CD14-positive monocyte (primary cell): ENCODE data around the gene DCD. TPM values are rescaled to one million over a fixed set of nuclear protein-coding genes. Genes with fewer than 3 reads are reported as not detected.

Experiments
- DNase-seq, 3 donors: peaks; one replicate each; pipeline ENCODE4 v3.0.0-alpha.2; 2011 to 2022
- H2AFZ ChIP-seq: 2 replicates; pipeline ENCODE4 v1.6.0; 2012; ENCODE audit warnings: mild to moderate bottlenecking, low read depth, low read length, inconsistent platforms; ENCODE audit not compliant: insufficient read depth, poor library complexity, severe bottlenecking
- H3K27ac ChIP-seq, 2 donors: 1 replicate in 1 of 2; 2 replicates in 1 of 2; pipeline ENCODE4 v1.5.1; 2012 to 2013; ENCODE audit warnings: low read length in 2 of 2, control low read depth in 1 of 2, inconsistent platforms in 1 of 2, low read depth in 1 of 2, mild to moderate bottlenecking in 1 of 2
- H3K27me3 ChIP-seq, 2 donors: one replicate each; pipeline versions ENCODE4 v1.6.0 to v1.6.1; 2011 to 2013; ENCODE audit warnings: low read length in 2 of 2; ENCODE audit not compliant: control insufficient read depth in 2 of 2, insufficient read depth in 2 of 2
- H3K36me3 ChIP-seq, 2 donors: replicated peaks in 1 of 2; 1 replicate in 1 of 2; 2 replicates in 1 of 2; pipeline versions ENCODE4 v1.5.1 to v1.6.1; 2012 to 2013; ENCODE audit warnings: low read length in 2 of 2, control low read depth in 1 of 2, inconsistent platforms in 1 of 2, mild to moderate bottlenecking in 1 of 2; ENCODE audit not compliant: insufficient read depth in 2 of 2, control insufficient read depth in 1 of 2
- H3K4me1 ChIP-seq, 2 donors: 1 replicate in 1 of 2; 2 replicates in 1 of 2; pipeline versions ENCODE4 v1.5.1 to v1.6.1; 2012 to 2013; ENCODE audit warnings: low read length in 2 of 2, control low read depth in 1 of 2, inconsistent platforms in 1 of 2, mild to moderate bottlenecking in 1 of 2, moderate library complexity in 1 of 2; ENCODE audit not compliant: insufficient read depth in 2 of 2, control insufficient read depth in 1 of 2
- H3K4me2 ChIP-seq: replicated peaks from 2 replicates; pipeline ENCODE3; 2012; ENCODE audit warnings: low read length, moderate library complexity, mild to moderate bottlenecking; ENCODE audit not compliant: poor library complexity, severe bottlenecking; ENCODE audit errors: extremely low read depth
- H3K4me3 ChIP-seq, 3 experiments: fragments of 200-600 bp in 1 of 3; sonication (generic) in 1 of 3; replicated peaks in 1 of 3; 1 replicate in 2 of 3; 2 replicates in 1 of 3; pipeline ENCODE4 v1.5.1; 2011 to 2013; ENCODE audit warnings: low read length in 3 of 3, mild to moderate bottlenecking in 3 of 3, control low read depth in 2 of 3, low read depth in 2 of 3, inconsistent platforms in 1 of 3, moderate library complexity in 1 of 3
- H3K79me2 ChIP-seq: 2 replicates; pipeline ENCODE4 v1.6.0; 2012; ENCODE audit warnings: mild to moderate bottlenecking, control low read depth, inconsistent platforms, low read length, moderate library complexity; ENCODE audit not compliant: insufficient read depth
- H3K9ac ChIP-seq: 2 replicates; pipeline ENCODE4 v1.6.0; 2017; ENCODE audit warnings: low read length, mild to moderate bottlenecking; ENCODE audit not compliant: insufficient read depth, poor library complexity, severe bottlenecking
- H3K9me3 ChIP-seq, 2 donors: replicated peaks in 1 of 2; 1 replicate in 1 of 2; 2 replicates in 1 of 2; pipeline versions ENCODE4 v1.5.1 to v1.6.1; 2012 to 2013; ENCODE audit warnings: low read length in 2 of 2, control low read depth in 1 of 2; ENCODE audit not compliant: control insufficient read depth in 1 of 2, insufficient read depth in 1 of 2
- H4K20me1 ChIP-seq: 2 replicates; pipeline ENCODE4 v1.6.0; 2012; ENCODE audit warnings: mild to moderate bottlenecking, low read length, control low read depth, moderate library complexity; ENCODE audit not compliant: insufficient read depth
- H3K27ac Mint-ChIP-seq, 7 donors: one replicate each; pipeline ENCODE4 v1.8.0; 2020; ENCODE audit warnings: mild to moderate bottlenecking in 7 of 7, mixed read lengths in 7 of 7, moderate library complexity in 6 of 7, inconsistent platforms in 2 of 7
- H3K27me3 Mint-ChIP-seq, 3 donors: one replicate each; pipeline ENCODE4 v1.8.0; 2021 to 2022; ENCODE audit warnings: low read depth in 3 of 3, mild to moderate bottlenecking in 3 of 3, mixed read lengths in 3 of 3, moderate library complexity in 3 of 3, inconsistent platforms in 1 of 3
- H3K36me3 Mint-ChIP-seq, 2 donors: one replicate each; pipeline ENCODE4 v1.8.0; 2020; ENCODE audit warnings: mixed read lengths in 2 of 2, inconsistent platforms in 1 of 2, mild to moderate bottlenecking in 1 of 2
- H3K4me1 Mint-ChIP-seq: one replicate; pipeline ENCODE4 v1.8.0; 2020; ENCODE audit warnings: mild to moderate bottlenecking, mixed read lengths
- H3K4me3 Mint-ChIP-seq, 2 donors: one replicate each; pipeline ENCODE4 v1.8.0; 2020; ENCODE audit warnings: mild to moderate bottlenecking in 2 of 2, mixed read lengths in 2 of 2, moderate library complexity in 1 of 2
- H3K9me3 Mint-ChIP-seq, 7 donors: one replicate each; pipeline ENCODE4 v1.8.0; 2020 to 2022; ENCODE audit warnings: mixed read lengths in 7 of 7, mild to moderate bottlenecking in 6 of 7, moderate library complexity in 6 of 7, inconsistent platforms in 2 of 7
- WGBS: methylation state at CpG from one replicate; pipeline ENCODE4 v1.1.5; 2013; ENCODE audit warnings: missing lambda C conversion rate; ENCODE audit not compliant: insufficient coverage; 5-methylcytosine and 5-hydroxymethylcytosine counted together
- intact Hi-C, 2 donors: fragments of 100-400 bp; cut with micrococcal nuclease; formaldehyde crosslinking; loops; one replicate each; pipeline versions ENCODE4 v1.15.0 to v1.15.1; 2023
- polyA plus RNA-seq, 3 donors: library from polyadenylated mRNA; depleted of rRNA in 1 of 3; unstranded in 2 of 3; stranded (reverse) in 1 of 3; fragments of 300-500 nt in 2 of 3; fragments of >200 nt in 1 of 3; fragmentation: Illumina TruSeq in 2 of 3; gene quantifications; 1 replicate in 2 of 3; 2 replicates in 1 of 3; pipeline ENCODE4 v1.2.3, GENCODE V29; 2012 to 2021
- TF ChIP-seq, protein P1 (sequence below): fragments of 200-600 bp; IDR thresholded peaks from one replicate; pipeline ENCODE4 v1.8.0; 2022; ENCODE audit warnings: antibody characterized with exemption, mild to moderate bottlenecking

The DCD gene
- polyA plus RNA-seq, 3 donors = not detected

DNA sequence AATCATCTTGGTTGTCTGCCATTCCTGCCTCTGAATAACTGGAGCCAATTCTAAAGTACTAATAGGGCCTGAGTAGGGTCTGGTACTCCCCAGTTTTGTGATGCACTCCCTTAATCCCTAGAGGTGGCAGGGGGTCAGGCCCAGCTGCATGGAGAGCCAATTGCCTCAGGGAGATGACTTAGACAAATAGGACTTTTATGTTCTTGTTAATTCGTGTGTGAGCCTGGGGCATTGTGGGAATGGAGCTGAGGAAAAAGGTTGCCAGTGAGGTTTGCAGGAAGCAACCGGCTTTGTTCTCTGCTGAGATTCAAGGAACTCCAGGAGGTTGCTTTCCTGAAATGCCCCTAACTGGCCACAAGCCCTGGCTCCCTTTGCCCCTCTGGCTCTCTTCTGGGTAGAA, 6.8 kb upstream of the DCD start:
- Histone ChIP-seq H4K20me1 (no peaks in the 10 kb centered on the region), H3K4me1 (peaks cover 0 to 5% of the 10 kb centered on the region in 2 donors), H3K36me3 (no peaks in the 10 kb centered on the region), H3K79me2 (no peaks in the 10 kb centered on the region), H3K9me3 (no peaks in the 10 kb centered on the region), H3K4me2 (no peak overlapping the region), H2AFZ (no peak overlapping the region), H3K9ac (no peak overlapping the region), H3K4me3 (no peak overlapping the region), H3K27ac (no peak overlapping the region), H3K27me3 (peaks cover 0 to 3% of the 10 kb centered on the region in 2 donors)
- peaks cover 4 to 5% (median 5%) of the 10 kb centered on the region in 3 donors for H3K27me3 Mint-ChIP-seq
- H3K4me3 Mint-ChIP-seq = no peak overlapping the region
- no peak for DNase-seq
- no peak overlapping the region for H3K27ac Mint-ChIP-seq
- H3K9me3 Mint-ChIP-seq = no peaks in the 10 kb centered on the region
- 60% methylated on average over 1 of the region's 2 CpGs for WGBS
- TF ChIP-seq, protein P1, sequence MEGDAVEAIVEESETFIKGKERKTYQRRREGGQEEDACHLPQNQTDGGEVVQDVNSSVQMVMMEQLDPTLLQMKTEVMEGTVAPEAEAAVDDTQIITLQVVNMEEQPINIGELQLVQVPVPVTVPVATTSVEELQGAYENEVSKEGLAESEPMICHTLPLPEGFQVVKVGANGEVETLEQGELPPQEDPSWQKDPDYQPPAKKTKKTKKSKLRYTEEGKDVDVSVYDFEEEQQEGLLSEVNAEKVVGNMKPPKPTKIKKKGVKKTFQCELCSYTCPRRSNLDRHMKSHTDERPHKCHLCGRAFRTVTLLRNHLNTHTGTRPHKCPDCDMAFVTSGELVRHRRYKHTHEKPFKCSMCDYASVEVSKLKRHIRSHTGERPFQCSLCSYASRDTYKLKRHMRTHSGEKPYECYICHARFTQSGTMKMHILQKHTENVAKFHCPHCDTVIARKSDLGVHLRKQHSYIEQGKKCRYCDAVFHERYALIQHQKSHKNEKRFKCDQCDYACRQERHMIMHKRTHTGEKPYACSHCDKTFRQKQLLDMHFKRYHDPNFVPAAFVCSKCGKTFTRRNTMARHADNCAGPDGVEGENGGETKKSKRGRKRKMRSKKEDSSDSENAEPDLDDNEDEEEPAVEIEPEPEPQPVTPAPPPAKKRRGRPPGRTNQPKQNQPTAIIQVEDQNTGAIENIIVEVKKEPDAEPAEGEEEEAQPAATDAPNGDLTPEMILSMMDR = no peak
- intact Hi-C loops = no loop called here
- H3K4me1 Mint-ChIP-seq = no peaks in the 10 kb centered on the region
- no peaks in the 10 kb centered on the region for H3K36me3 Mint-ChIP-seq

DNA sequence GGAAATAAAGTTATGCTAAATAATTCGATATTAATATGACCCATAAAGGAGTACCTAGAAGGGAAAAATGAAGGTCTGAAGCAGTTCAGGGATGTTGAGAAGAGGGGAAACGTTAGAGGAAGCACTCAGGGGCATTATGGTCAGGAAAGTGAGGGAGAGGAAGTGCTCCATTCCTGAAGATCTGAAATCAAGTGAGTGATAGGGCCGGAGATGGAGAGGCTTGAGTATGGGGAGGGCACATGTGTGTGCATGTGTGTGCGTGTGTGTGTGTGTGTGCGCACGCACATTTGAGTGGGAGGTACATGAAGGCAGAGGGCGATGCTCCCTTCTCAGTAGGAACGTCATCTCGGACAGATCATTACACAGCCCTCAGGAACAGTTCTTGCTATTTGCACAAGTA, 4.9 kb upstream of the DCD start:
- no peak overlapping the region for H3K4me3 ChIP-seq

More for the DNA sequence above, 4.9 kb upstream of the DCD start:
- Histone ChIP-seq H3K79me2 (no peaks in the 10 kb centered on the region), H3K9ac (no peak overlapping the region), H3K4me1 (peaks cover 0 to 5% of the 10 kb centered on the region in 2 donors), H4K20me1 (no peaks in the 10 kb centered on the region), H3K27ac (no peak overlapping the region), H3K36me3 (no peaks in the 10 kb centered on the region), H3K27me3 (peaks cover 0 to 5% of the 10 kb centered on the region in 2 donors), H2AFZ (no peak overlapping the region), H3K9me3 (no peaks in the 10 kb centered on the region), H3K4me2 (no peak overlapping the region)
- no peak for DNase-seq
- Mint-ChIP-seq H3K36me3 (no peaks in the 10 kb centered on the region), H3K27me3 (peaks cover 4 to 6% (median 4%) of the 10 kb centered on the region in 3 donors), H3K4me3 (peak overlapping the region in 1 of 2 donors; percentile 9), H3K27ac (no peak overlapping the region), H3K9me3 (no peaks in the 10 kb centered on the region), H3K4me1 (no peaks in the 10 kb centered on the region)
- intact Hi-C loops = no loop called here
- TF ChIP-seq, protein P1 = no peak
- 62% methylated on average over 5 of the region's 9 CpGs for WGBS
